CD14-positive monocyte (primary cell): Measurements from ENCODE around the gene EME1. TPM values are rescaled to one million over a fixed set of nuclear protein-coding genes. Genes with fewer than 3 reads are reported as not detected.

ENCODE experiments used
- DNase-seq, 3 donors: peaks; one replicate each; pipeline ENCODE4 v3.0.0-alpha.2; 2011 to 2022
- H2AFZ ChIP-seq: 2 replicates; pipeline ENCODE4 v1.6.0; 2012; ENCODE audit warnings: mild to moderate bottlenecking, low read depth, low read length, inconsistent platforms; ENCODE audit not compliant: insufficient read depth, poor library complexity, severe bottlenecking
- H3K27ac ChIP-seq, 2 donors: 1 replicate in 1 of 2; 2 replicates in 1 of 2; pipeline ENCODE4 v1.5.1; 2012 to 2013; ENCODE audit warnings: low read length in 2 of 2, control low read depth in 1 of 2, inconsistent platforms in 1 of 2, low read depth in 1 of 2, mild to moderate bottlenecking in 1 of 2
- H3K27me3 ChIP-seq, 2 donors: one replicate each; pipeline versions ENCODE4 v1.6.0 to v1.6.1; 2011 to 2013; ENCODE audit warnings: low read length in 2 of 2; ENCODE audit not compliant: control insufficient read depth in 2 of 2, insufficient read depth in 2 of 2
- H3K36me3 ChIP-seq, 2 donors: replicated peaks in 1 of 2; 1 replicate in 1 of 2; 2 replicates in 1 of 2; pipeline versions ENCODE4 v1.5.1 to v1.6.1; 2012 to 2013; ENCODE audit warnings: low read length in 2 of 2, control low read depth in 1 of 2, inconsistent platforms in 1 of 2, mild to moderate bottlenecking in 1 of 2; ENCODE audit not compliant: insufficient read depth in 2 of 2, control insufficient read depth in 1 of 2
- H3K4me1 ChIP-seq, 2 donors: 1 replicate in 1 of 2; 2 replicates in 1 of 2; pipeline versions ENCODE4 v1.5.1 to v1.6.1; 2012 to 2013; ENCODE audit warnings: low read length in 2 of 2, control low read depth in 1 of 2, inconsistent platforms in 1 of 2, mild to moderate bottlenecking in 1 of 2, moderate library complexity in 1 of 2; ENCODE audit not compliant: insufficient read depth in 2 of 2, control insufficient read depth in 1 of 2
- H3K4me2 ChIP-seq: replicated peaks from 2 replicates; pipeline ENCODE3; 2012; ENCODE audit warnings: low read length, moderate library complexity, mild to moderate bottlenecking; ENCODE audit not compliant: poor library complexity, severe bottlenecking; ENCODE audit errors: extremely low read depth
- H3K4me3 ChIP-seq, 3 experiments: fragments of 200-600 bp in 1 of 3; sonication (generic) in 1 of 3; replicated peaks in 1 of 3; 1 replicate in 2 of 3; 2 replicates in 1 of 3; pipeline ENCODE4 v1.5.1; 2011 to 2013; ENCODE audit warnings: low read length in 3 of 3, mild to moderate bottlenecking in 3 of 3, control low read depth in 2 of 3, low read depth in 2 of 3, inconsistent platforms in 1 of 3, moderate library complexity in 1 of 3
- H3K79me2 ChIP-seq: 2 replicates; pipeline ENCODE4 v1.6.0; 2012; ENCODE audit warnings: mild to moderate bottlenecking, control low read depth, inconsistent platforms, low read length, moderate library complexity; ENCODE audit not compliant: insufficient read depth
- H3K9ac ChIP-seq: 2 replicates; pipeline ENCODE4 v1.6.0; 2017; ENCODE audit warnings: low read length, mild to moderate bottlenecking; ENCODE audit not compliant: insufficient read depth, poor library complexity, severe bottlenecking
- H3K9me3 ChIP-seq, 2 donors: replicated peaks in 1 of 2; 1 replicate in 1 of 2; 2 replicates in 1 of 2; pipeline versions ENCODE4 v1.5.1 to v1.6.1; 2012 to 2013; ENCODE audit warnings: low read length in 2 of 2, control low read depth in 1 of 2; ENCODE audit not compliant: control insufficient read depth in 1 of 2, insufficient read depth in 1 of 2
- H4K20me1 ChIP-seq: 2 replicates; pipeline ENCODE4 v1.6.0; 2012; ENCODE audit warnings: mild to moderate bottlenecking, low read length, control low read depth, moderate library complexity; ENCODE audit not compliant: insufficient read depth
- H3K27ac Mint-ChIP-seq, 7 donors: one replicate each; pipeline ENCODE4 v1.8.0; 2020; ENCODE audit warnings: mild to moderate bottlenecking in 7 of 7, mixed read lengths in 7 of 7, moderate library complexity in 6 of 7, inconsistent platforms in 2 of 7
- H3K27me3 Mint-ChIP-seq, 3 donors: one replicate each; pipeline ENCODE4 v1.8.0; 2021 to 2022; ENCODE audit warnings: low read depth in 3 of 3, mild to moderate bottlenecking in 3 of 3, mixed read lengths in 3 of 3, moderate library complexity in 3 of 3, inconsistent platforms in 1 of 3
- H3K36me3 Mint-ChIP-seq, 2 donors: one replicate each; pipeline ENCODE4 v1.8.0; 2020; ENCODE audit warnings: mixed read lengths in 2 of 2, inconsistent platforms in 1 of 2, mild to moderate bottlenecking in 1 of 2
- H3K4me1 Mint-ChIP-seq: one replicate; pipeline ENCODE4 v1.8.0; 2020; ENCODE audit warnings: mild to moderate bottlenecking, mixed read lengths
- H3K4me3 Mint-ChIP-seq, 2 donors: one replicate each; pipeline ENCODE4 v1.8.0; 2020; ENCODE audit warnings: mild to moderate bottlenecking in 2 of 2, mixed read lengths in 2 of 2, moderate library complexity in 1 of 2
- H3K9me3 Mint-ChIP-seq, 7 donors: one replicate each; pipeline ENCODE4 v1.8.0; 2020 to 2022; ENCODE audit warnings: mixed read lengths in 7 of 7, mild to moderate bottlenecking in 6 of 7, moderate library complexity in 6 of 7, inconsistent platforms in 2 of 7
- CTCF ChIP-seq: fragments of 200-600 bp; IDR thresholded peaks from one replicate; pipeline ENCODE4 v1.8.0; 2022; ENCODE audit warnings: antibody characterized with exemption, mild to moderate bottlenecking
- WGBS: methylation state at CpG from one replicate; pipeline ENCODE4 v1.1.5; 2013; ENCODE audit warnings: missing lambda C conversion rate; ENCODE audit not compliant: insufficient coverage; 5-methylcytosine and 5-hydroxymethylcytosine counted together
- intact Hi-C, 2 donors: fragments of 100-400 bp; cut with micrococcal nuclease; formaldehyde crosslinking; loops; one replicate each; pipeline versions ENCODE4 v1.15.0 to v1.15.1; 2023
- polyA plus RNA-seq, 3 donors: library from polyadenylated mRNA; depleted of rRNA in 1 of 3; unstranded in 2 of 3; stranded (reverse) in 1 of 3; fragments of 300-500 nt in 2 of 3; fragments of >200 nt in 1 of 3; fragmentation: Illumina TruSeq in 2 of 3; gene quantifications; 1 replicate in 2 of 3; 2 replicates in 1 of 3; pipeline ENCODE4 v1.2.3, GENCODE V29; 2012 to 2021

The EME1 gene
- polyA plus RNA-seq, 3 donors, result 0.33 to 0.76 (median 0.43) TPM

GRCh38 chr17:50355336-50355700 is 17.7 kb upstream of the EME1 start:
- Mint-ChIP-seq H3K9me3 (no peaks in the 10 kb centered on the region), H3K36me3 (peaks cover 63 to 67% of the 10 kb centered on the region in 2 donors), H3K27ac (no peak overlapping the region), H3K27me3 (peaks cover 0 to 1% (median 0%) of the 10 kb centered on the region in 3 donors), H3K4me1 (no peaks in the 10 kb centered on the region), H3K4me3 (no peak overlapping the region)
- Histone ChIP-seq H2AFZ (no peak overlapping the region), H3K4me3 (no peak overlapping the region), H3K36me3 (peaks cover 55 to 73% of the 10 kb centered on the region in 2 donors), H3K9ac (no peak overlapping the region), H3K4me2 (no peak overlapping the region), H3K27me3 (no peaks in the 10 kb centered on the region), H3K4me1 (no peaks in the 10 kb centered on the region), H3K9me3 (no peaks in the 10 kb centered on the region), H4K20me1 (peaks cover 13% of the 10 kb centered on the region), H3K79me2 (no peaks in the 10 kb centered on the region), H3K27ac (no peak overlapping the region)
- 80% methylated on average over 1 of the region's 4 CpGs for WGBS
- no peak for TF ChIP-seq CTCF
- intact Hi-C loops, result no loop called here
- no peak for DNase-seq

GRCh38 chr17:50355701-50356341 is 17.2 kb upstream of the EME1 start:
- H3K4me1 Mint-ChIP-seq, result no peaks in the 10 kb centered on the region
- peaks cover 0 to 1% (median 0%) of the 10 kb centered on the region in 3 donors for H3K27me3 Mint-ChIP-seq
- H3K27me3 ChIP-seq, result no peaks in the 10 kb centered on the region
- no peak overlapping the region for H3K27ac ChIP-seq
- 90% methylated on average over 16 of the region's 20 CpGs for WGBS
- H3K4me3 Mint-ChIP-seq, result no peak overlapping the region
- no peaks in the 10 kb centered on the region for H3K79me2 ChIP-seq
- no peaks in the 10 kb centered on the region for H3K9me3 ChIP-seq
- peaks cover 58 to 77% of the 10 kb centered on the region in 2 donors for H3K36me3 ChIP-seq
- H3K9me3 Mint-ChIP-seq, result no peaks in the 10 kb centered on the region
- H3K36me3 Mint-ChIP-seq, result peaks cover 64 to 70% of the 10 kb centered on the region in 2 donors
- no peak for TF ChIP-seq CTCF
- peaks cover 9% of the 10 kb centered on the region for H4K20me1 ChIP-seq
- no peak overlapping the region for H3K9ac ChIP-seq
- intact Hi-C loops, result no loop called here
- H3K4me3 ChIP-seq, result no peak overlapping the region
- no peaks in the 10 kb centered on the region for H3K4me1 ChIP-seq
- H2AFZ ChIP-seq, result no peak overlapping the region
- H3K4me2 ChIP-seq, result no peak overlapping the region
- DNase-seq, result no peak
- no peak overlapping the region for H3K27ac Mint-ChIP-seq
